GM19239 (cell line): Measurements from ENCODE around the gene C22orf39.
A peak's percentile ranks its signal among the peaks of the same experiment; 100 is the strongest.

Experiments used
- DNase-seq: peaks from one replicate; pipeline ENCODE4 v3.0.0; 2011; ENCODE audit warnings: low spot score; ENCODE audit not compliant: insufficient read length
- FAIRE-seq: peaks from 2 replicates; lab custom pipeline; 2011; peaks lifted over from hg19 to GRCh38; lab: Jason Lieb, UNC

C22orf39 gene

GRCh38 chr22:19447330-19448075 is at the start of gene C22orf39:
Gene C22orf39, minus strand, starts transcription at chr22:19447711. Its CDS starts 23 bp downstream, at chr22:19447688.
- FAIRE-seq = peak; percentile 90
- DNase-seq = peak; percentile 95

- DNase-seq (no peak), FAIRE-seq (no peak)
Measured at GRCh38 chr22:19497245-19497644, 49.7 kb upstream of the C22orf39 start.

- no peak for FAIRE-seq
Measured at GRCh38 chr22:19496324-19496630, 48.8 kb upstream of the C22orf39 start.

GRCh38 chr22:19495562-19496323 is 48.2 kb upstream of the C22orf39 start:
- no peak for FAIRE-seq
- no peak for DNase-seq

More at GRCh38 chr22:19496324-19496630, 48.8 kb upstream of the C22orf39 start:
- no peak for DNase-seq

- FAIRE-seq (no peak), DNase-seq (no peak)
Measured at GRCh38 chr22:19494676-19495173, 47.2 kb upstream of the C22orf39 start.

GRCh38 chr22:19494001-19494560 is 46.6 kb upstream of the C22orf39 start:
- DNase-seq (no peak), FAIRE-seq (no peak)

- no peak for FAIRE-seq
- DNase-seq = no peak
Measured at GRCh38 chr22:19492504-19493174, 45.1 kb upstream of the C22orf39 start.

GRCh38 chr22:19490628-19491230 is 43.2 kb upstream of the C22orf39 start:
- DNase-seq (no peak), FAIRE-seq (no peak)

- FAIRE-seq (no peak), DNase-seq (no peak)
Measured at GRCh38 chr22:19488884-19489843, 41.7 kb upstream of the C22orf39 start.

- FAIRE-seq = no peak
- no peak for DNase-seq
Measured at GRCh38 chr22:19488285-19488684, 40.8 kb upstream of the C22orf39 start.

- DNase-seq (no peak), FAIRE-seq (no peak)
Measured at GRCh38 chr22:19483481-19484244, 36.2 kb upstream of the C22orf39 start.

GRCh38 chr22:19482297-19482696 is 34.8 kb upstream of the C22orf39 start:
- no peak for DNase-seq
- FAIRE-seq = no peak

GRCh38 chr22:19480789-19481188 is 33.3 kb upstream of the C22orf39 start:
- FAIRE-seq = no peak
- no peak for DNase-seq

- DNase-seq (no peak), FAIRE-seq (no peak)
Measured at GRCh38 chr22:19480173-19480568, 32.7 kb upstream of the C22orf39 start.

GRCh38 chr22:19479355-19480172 is 32.1 kb upstream of the C22orf39 start, which contains the start of gene CDC45:
Gene CDC45, plus strand, starts transcription at chr22:19479920. Its CDS starts 49 bp downstream, at chr22:19479969.
- DNase-seq (peak; percentile 94), FAIRE-seq (peak; percentile 96)

GRCh38 chr22:19478901-19479354 is 31.4 kb upstream of the C22orf39 start, which contains the start of gene UFD1:
Gene UFD1, minus strand, starts transcription at chr22:19479193. Its CDS starts 108 bp downstream, at chr22:19479085.
- peak; percentile 67 for DNase-seq
- FAIRE-seq = no peak
